Endometrial microvascular endothelial cells (primary cell): ENCODE results near the gene REEP1. TPM values are rescaled to one million over a fixed set of nuclear protein-coding genes. Genes with fewer than 3 reads are reported as not detected.
"Not testable (repeated sequence)": the region's sequence is repeated elsewhere in the genome, so short reads cannot be mapped to it uniquely, and the experiment has no call there.

Experiments
- in situ Hi-C: cut with HindIII; loops from 2 replicates; pipeline ENCODE4 v1.10.0; 2017; ENCODE audit warnings: low sequenced_read_pairs, low pct_unique_long_range_greater_than_20kb; ENCODE audit errors: inconsistent ontology term
- total RNA-seq: library from RNA; depleted of rRNA; stranded (reverse); fragments of >200 nt; gene quantifications from one replicate; pipeline ENCODE4 v1.2.3, GENCODE V29; 2015; ENCODE audit errors: inconsistent ontology term

The REEP1 gene
- total RNA-seq, 1 donor from 2014 or later, result 0.28 TPM

- in situ Hi-C loops, result no loop called here
These were observed 14.8 kb upstream of the REEP1 start for GRCh38 chr2:86352137-86352726.

GRCh38 chr2:86350751-86351150 lies 13.3 kb upstream of the REEP1 start:
- in situ Hi-C loops, result no loop called here

- in situ Hi-C loops, result no loop called here
These were observed 10.0 kb upstream of the REEP1 start for GRCh38 chr2:86347401-86347800.

GRCh38 chr2:86345783-86346370 lies 8.5 kb upstream of the REEP1 start:
- in situ Hi-C loops, result not testable (repeated sequence)

- in situ Hi-C loops, result no loop called here
These were observed 7.0 kb upstream of the REEP1 start for GRCh38 chr2:86344404-86344803.

GRCh38 chr2:86342488-86342887 lies 5.1 kb upstream of the REEP1 start:
- in situ Hi-C loops, result no loop called here

- in situ Hi-C loops, result no loop called here
These were observed 4.0 kb upstream of the REEP1 start for GRCh38 chr2:86341470-86341869.

GRCh38 chr2:86338778-86339295 lies 1.4 kb upstream of the REEP1 start:
- in situ Hi-C loops, result no loop called here

GRCh38 chr2:86336675-86337243 lies 667 bp downstream of the REEP1 start:
- in situ Hi-C loops, result no loop called here

- in situ Hi-C loops, result no loop called here
These were observed 1.4 kb downstream of the REEP1 start for GRCh38 chr2:86335865-86336674.

GRCh38 chr2:86333378-86333777 lies 4.0 kb downstream of the REEP1 start:
- in situ Hi-C loops, result no loop called here

GRCh38 chr2:86332654-86333053 lies 4.8 kb downstream of the REEP1 start:
- in situ Hi-C loops, result no loop called here

GRCh38 chr2:86331384-86331783 lies 6.0 kb downstream of the REEP1 start:
- in situ Hi-C loops, result no loop called here

GRCh38 chr2:86330001-86330400 lies 7.4 kb downstream of the REEP1 start:
- in situ Hi-C loops, result no loop called here

GRCh38 chr2:86323273-86324021 lies 14.0 kb downstream of the REEP1 start:
- in situ Hi-C loops, result no loop called here

GRCh38 chr2:86319700-86320580 lies 17.5 kb downstream of the REEP1 start:
- in situ Hi-C loops, result no loop called here

GRCh38 chr2:86315084-86315483 lies 22.3 kb downstream of the REEP1 start:
- in situ Hi-C loops, result no loop called here

- in situ Hi-C loops, result no loop called here
These were observed 23.3 kb downstream of the REEP1 start for GRCh38 chr2:86314125-86314524.
